NB4 (cell line): Measurements from ENCODE around the gene INPP5B.

ENCODE experiments used
- MAX ChIP-seq: IDR thresholded peaks from 2 replicates; pipeline ENCODE4 v1.6.1; 2011; ENCODE audit warnings: low read depth, low read length
- POLR2A ChIP-seq: IDR thresholded peaks from 2 replicates; pipeline ENCODE4 v1.6.1; 2011; ENCODE audit warnings: mild to moderate bottlenecking; ENCODE audit not compliant: insufficient read length; ENCODE audit errors: extremely low read depth
- TF ChIP-seq, protein P1 (sequence below): IDR thresholded peaks from one replicate; pipeline ENCODE4 v1.5.1; 2012; ENCODE audit warnings: low read depth, low read length

DNA sequence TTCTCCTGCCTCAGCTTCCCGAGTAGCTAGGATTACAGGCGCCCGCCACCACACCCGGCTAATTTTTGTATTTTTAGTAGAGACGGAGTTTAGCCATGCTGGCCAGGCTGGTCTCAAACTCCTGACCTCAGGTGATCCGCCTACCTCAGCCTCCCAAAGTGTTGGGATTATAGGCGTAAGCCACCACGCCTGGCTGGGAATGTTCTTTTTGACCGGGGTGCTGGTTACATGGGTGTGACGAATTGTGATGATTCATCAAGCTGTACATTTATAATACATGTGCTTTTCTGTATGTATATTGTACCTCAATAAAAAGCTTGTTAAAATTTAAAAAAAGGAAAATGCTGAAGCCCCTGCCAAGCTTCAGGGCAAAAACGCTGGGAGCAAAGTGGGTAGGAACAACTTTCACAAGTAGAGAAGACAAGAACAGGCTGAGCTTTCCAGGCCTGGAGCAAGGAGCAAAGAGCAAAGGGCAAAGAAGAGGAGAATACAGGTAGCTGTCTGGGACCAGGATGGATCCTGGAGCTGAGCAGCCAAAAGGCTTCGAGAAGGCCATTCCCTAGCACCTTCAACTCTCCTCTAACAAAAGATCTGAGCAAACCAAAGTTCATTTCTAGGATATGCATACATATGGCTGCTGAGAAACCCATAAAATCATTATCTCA is 118.3 kb downstream of the INPP5B start:
- TF ChIP-seq MAX (no peak), POLR2A (no peak)
- TF ChIP-seq, protein P1, sequence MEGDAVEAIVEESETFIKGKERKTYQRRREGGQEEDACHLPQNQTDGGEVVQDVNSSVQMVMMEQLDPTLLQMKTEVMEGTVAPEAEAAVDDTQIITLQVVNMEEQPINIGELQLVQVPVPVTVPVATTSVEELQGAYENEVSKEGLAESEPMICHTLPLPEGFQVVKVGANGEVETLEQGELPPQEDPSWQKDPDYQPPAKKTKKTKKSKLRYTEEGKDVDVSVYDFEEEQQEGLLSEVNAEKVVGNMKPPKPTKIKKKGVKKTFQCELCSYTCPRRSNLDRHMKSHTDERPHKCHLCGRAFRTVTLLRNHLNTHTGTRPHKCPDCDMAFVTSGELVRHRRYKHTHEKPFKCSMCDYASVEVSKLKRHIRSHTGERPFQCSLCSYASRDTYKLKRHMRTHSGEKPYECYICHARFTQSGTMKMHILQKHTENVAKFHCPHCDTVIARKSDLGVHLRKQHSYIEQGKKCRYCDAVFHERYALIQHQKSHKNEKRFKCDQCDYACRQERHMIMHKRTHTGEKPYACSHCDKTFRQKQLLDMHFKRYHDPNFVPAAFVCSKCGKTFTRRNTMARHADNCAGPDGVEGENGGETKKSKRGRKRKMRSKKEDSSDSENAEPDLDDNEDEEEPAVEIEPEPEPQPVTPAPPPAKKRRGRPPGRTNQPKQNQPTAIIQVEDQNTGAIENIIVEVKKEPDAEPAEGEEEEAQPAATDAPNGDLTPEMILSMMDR, result no peak
